H1 (cell line): Measurements from ENCODE around the gene LTBR.

ENCODE experiments used
- ATF3 ChIP-seq: IDR thresholded peaks from 2 replicates; pipeline ENCODE4 v1.6.1; 2011; ENCODE audit warnings: low read depth, mild to moderate bottlenecking, low read length; ENCODE audit not compliant: insufficient read depth
- CREB1 ChIP-seq: IDR thresholded peaks from 2 replicates; pipeline ENCODE4 v1.6.1; 2012; ENCODE audit warnings: inconsistent platforms
- CTCF ChIP-seq, 3 experiments: IDR thresholded peaks; 1 replicate in 2 of 3; 2 replicates in 1 of 3; pipeline versions ENCODE4 v1.5.1 to v1.6.1; 2011; ENCODE audit warnings: low read length in 3 of 3, mild to moderate bottlenecking in 3 of 3, inconsistent platforms in 2 of 3, low read depth in 1 of 3, moderate library complexity in 1 of 3; ENCODE audit not compliant: insufficient read depth in 1 of 3; ENCODE audit errors: control extremely low read depth in 1 of 3
- HDAC6 ChIP-seq: IDR thresholded peaks from one replicate; pipeline ENCODE4 v1.7.1; 2012; ENCODE audit warnings: low read depth, mild to moderate bottlenecking, inconsistent platforms, low read length, moderate library complexity
- JUN ChIP-seq: IDR thresholded peaks from 2 replicates; pipeline ENCODE4 v1.6.1; 2011; ENCODE audit warnings: low read depth, mild to moderate bottlenecking, improper control_type of control experiment, low read length
- KDM5A ChIP-seq: fragments of 200-600 bp; IDR thresholded peaks from 2 replicates; pipeline ENCODE4 v1.7.1; 2012; ENCODE audit warnings: mild to moderate bottlenecking, low read length, inconsistent platforms, mixed read lengths
- PHF8 ChIP-seq: fragments of 200-600 bp; sonication (generic); conservative IDR thresholded peaks from 2 replicates; pipeline ENCODE4 v1.7.1; 2012; ENCODE audit warnings: low read depth, mild to moderate bottlenecking, inconsistent platforms, low read length, moderate library complexity
- SP1 ChIP-seq: IDR thresholded peaks from 2 replicates; pipeline ENCODE4 v1.6.1; 2011; ENCODE audit warnings: low read depth, low read length
- TAF1 ChIP-seq: IDR thresholded peaks from 2 replicates; pipeline ENCODE4 v1.6.1; 2011; ENCODE audit warnings: mild to moderate bottlenecking, low read depth, low read length
- USF2 ChIP-seq: IDR thresholded peaks from 2 replicates; pipeline ENCODE4 v1.6.1; 2011; ENCODE audit warnings: low read length, improper control_type of control experiment

- TF ChIP-seq CTCF (IDR thresholded peaks at IDR 0.05; ENCODE audit: control extremely low read depth in 1 of 3, insufficient read depth in 1 of 3, low read depth in 1 of 3, low read length in 3 of 3) (no peak), SP1 (no peak), USF2 (no peak), PHF8 (no peak), ATF3 (no peak), JUN (no peak), HDAC6 (no peak), CREB1 (no peak), KDM5A (no peak), TAF1 (no peak)
Observed at GRCh38 chr12:6363010-6363329, 21.0 kb upstream of the LTBR start.
